K562 (cell line): ENCODE data around the gene DIAPH1. TPM values are rescaled to one million over a fixed set of nuclear protein-coding genes. Genes with fewer than 3 reads are reported as not detected.

Experiments used
- ATAC-seq: fragments of 200-7000 bp; cut with Tn5 transposase; 3 replicates; pipeline ENCODE4 v1.9.1; 2020; ENCODE audit warnings: moderate library complexity
- BruUV-seq: library from RNA; stranded (reverse); fragments of 400-500 nt; replicated peaks from 2 replicates; lab custom pipeline; 2021; lab: Mats Ljungman, UMichigan
- CTCF ChIA-PET: fragments of 300-600 bp; formaldehyde crosslinking; extraction: SDS; loops from one replicate; lab custom pipeline; 2021; ENCODE audit warnings: low intra/inter-chr PET ratio; lab: Yijun Ruan, JAX
- POLR2A ChIA-PET: fragments of 300-600, 350-650 bp; sonication (Branson Sonifier 250); formaldehyde crosslinking; extraction: SDS; loops from one replicate; lab custom pipeline; 2021; ENCODE audit warnings: antibody characterized with exemption, inconsistent platforms; lab: Yijun Ruan, JAX
- DNase-seq, 4 experiments: peaks; one replicate each; pipeline versions ENCODE4 v3.0.0 to v3.0.0-alpha.2; 2011 to 2018; ENCODE audit warnings: low spot score in 3 of 4, mixed read lengths in 3 of 4; ENCODE audit errors: extremely low read depth in 1 of 4
- FAIRE-seq: peaks from 2 replicates; lab custom pipeline; 2011; peaks lifted over from hg19 to GRCh38; lab: Jason Lieb, UNC
- H2AFZ ChIP-seq: 2 replicates; pipeline ENCODE4 v1.6.0; 2011; ENCODE audit warnings: low read depth, low read length, control low read depth, inconsistent platforms
- H3K27ac ChIP-seq: fragments of 200-600 bp; 3 replicates; pipeline ENCODE4 v1.8.0; 2011; ENCODE audit warnings: low read depth, mild to moderate bottlenecking, control low read depth, inconsistent platforms, low read length, moderate library complexity, mixed read lengths; ENCODE audit errors: extremely low read depth
- H3K27me3 ChIP-seq, 2 experiments: fragments of 300-600 bp in 1 of 2; 2 replicates in 1 of 2; 3 replicates in 1 of 2; pipeline versions ENCODE4 v1.6.0 to v1.8.0; 2011; ENCODE audit warnings: inconsistent platforms in 2 of 2, low read length in 2 of 2, mild to moderate bottlenecking in 1 of 2, mixed read lengths in 1 of 2, moderate library complexity in 1 of 2; ENCODE audit not compliant: control insufficient read depth in 2 of 2, insufficient read depth in 2 of 2
- H3K36me3 ChIP-seq: fragments of 300-600 bp; 3 replicates; pipeline ENCODE4 v1.8.0; 2011; ENCODE audit warnings: mild to moderate bottlenecking, low read length, inconsistent platforms; ENCODE audit not compliant: control insufficient read depth, insufficient read depth
- H3K4me1 ChIP-seq, 2 experiments: fragments of 200-600 bp in 1 of 2; replicated peaks in 1 of 2; 2 replicates in 1 of 2; 3 replicates in 1 of 2; pipeline versions ENCODE4 v1.5.1 to v1.8.0; 2011; ENCODE audit warnings: inconsistent platforms in 2 of 2, low read length in 2 of 2, mild to moderate bottlenecking in 1 of 2, mixed read lengths in 1 of 2, moderate library complexity in 1 of 2; ENCODE audit not compliant: control insufficient read depth in 2 of 2, insufficient read depth in 2 of 2
- H3K4me2 ChIP-seq: 2 replicates; pipeline ENCODE4 v1.6.1; 2011; ENCODE audit warnings: low read length, control low read depth, inconsistent platforms, mixed read lengths; ENCODE audit not compliant: insufficient read depth
- H3K4me3 ChIP-seq: fragments of 200-600 bp; sonication (generic), shearing (Covaris generic); 2 replicates; pipeline ENCODE4 v1.5.1; 2016; ENCODE audit warnings: control low read depth, inconsistent platforms
- H3K79me2 ChIP-seq: fragments of 200-600 bp; 3 replicates; pipeline ENCODE4 v1.8.0; 2011; ENCODE audit warnings: low read length, inconsistent platforms; ENCODE audit not compliant: control insufficient read depth, insufficient read depth
- H3K9ac ChIP-seq, 2 experiments: 2 replicates each; pipeline versions ENCODE4 v1.6.0 to v1.6.1; 2011; ENCODE audit warnings: low read depth in 2 of 2, low read length in 2 of 2, control low read depth in 1 of 2, inconsistent platforms in 1 of 2, mild to moderate bottlenecking in 1 of 2, mixed read lengths in 1 of 2; ENCODE audit not compliant: insufficient read depth in 1 of 2
- H3K9me1 ChIP-seq: one replicate; pipeline ENCODE4 v1.6.0; 2011; ENCODE audit warnings: inconsistent platforms, mild to moderate bottlenecking, low read length, moderate library complexity; ENCODE audit not compliant: control insufficient read depth, insufficient read depth
- H3K9me3 ChIP-seq: replicated peaks from 2 replicates; pipeline ENCODE4 v1.5.1; 2011; ENCODE audit warnings: low read depth, low read length, inconsistent platforms; ENCODE audit not compliant: control insufficient read depth, insufficient read depth
- H4K20me1 ChIP-seq: replicated peaks from 2 replicates; pipeline ENCODE4 v1.6.1; 2011; ENCODE audit warnings: low read length, inconsistent platforms, mixed read lengths; ENCODE audit not compliant: control insufficient read depth, insufficient read depth
- ILF3 ChIP-seq: fragments of 450-650 bp; IDR thresholded peaks from 2 replicates; pipeline ENCODE4 v1.6.1; 2018; ENCODE audit warnings: antibody characterized with exemption, mild to moderate bottlenecking, moderate library complexity, borderline replicate concordance
- KDM5B ChIP-seq: fragments of 200-600 bp; sonication (generic); IDR thresholded peaks from 2 replicates; pipeline ENCODE4 v1.6.1; 2012; ENCODE audit warnings: low read depth, mild to moderate bottlenecking, moderate library complexity, low read length, control low read depth, inconsistent platforms; ENCODE audit not compliant: insufficient replicate concordance
- MIER1 ChIP-seq: fragments of 450-650 bp; IDR thresholded peaks from 2 replicates; pipeline ENCODE4 v1.6.1; 2016; ENCODE audit warnings: antibody characterized with exemption, mild to moderate bottlenecking, low read depth
- PML ChIP-seq: IDR thresholded peaks from 2 replicates; pipeline ENCODE4 v1.6.1; 2012; ENCODE audit warnings: low read length, inconsistent platforms
- RNF2 ChIP-seq: sonication (generic); IDR thresholded peaks from 2 replicates; pipeline ENCODE4 v1.6.1; 2016
- SMAD3 ChIP-seq: fragments of 450-650 bp; formaldehyde crosslinking; conservative IDR thresholded peaks from 2 replicates; pipeline ENCODE4 v1.4.0; 2020; ENCODE audit warnings: mild to moderate bottlenecking
- SMARCE1 ChIP-seq: fragments of 450-650 bp; IDR thresholded peaks from 2 replicates; pipeline ENCODE4 v1.7.1; 2016; ENCODE audit warnings: mild to moderate bottlenecking
- SREBF1 ChIP-seq: fragments of 150-350 bp; IDR thresholded peaks from 2 replicates; pipeline ENCODE4 v1.6.1; 2014; ENCODE audit warnings: antibody characterized with exemption, low read depth, low read length, borderline replicate concordance
- SRSF3 ChIP-seq: fragments of 200-400 bp; formaldehyde crosslinking; IDR thresholded peaks from 2 replicates; pipeline ENCODE4 v1.6.1; 2016; ENCODE audit warnings: mild to moderate bottlenecking, low read length, moderate library complexity; ENCODE audit not compliant: insufficient read depth
- TSC22D4 ChIP-seq: fragments of 450-650 bp; IDR thresholded peaks from 2 replicates; pipeline ENCODE4 v1.6.1; 2016; ENCODE audit warnings: missing genetic modification characterization, missing biosample characterization, control low read depth
- U2AF1 ChIP-seq: fragments of 200-400 bp; formaldehyde crosslinking; optimal IDR thresholded peaks from 2 replicates; pipeline ENCODE3; 2017; ENCODE audit warnings: mild to moderate bottlenecking, low read depth, low read length, moderate library complexity
- YY1 ChIP-seq, 3 experiments: IDR thresholded peaks; 2 replicates each; pipeline ENCODE4 v1.6.1; 2011; ENCODE audit warnings: low read length in 2 of 3, mild to moderate bottlenecking in 2 of 3, moderate library complexity in 2 of 3, borderline replicate concordance in 1 of 3, control low read depth in 1 of 3, low read depth in 1 of 3; ENCODE audit not compliant: insufficient read depth in 3 of 3, insufficient replicate concordance in 2 of 3, control insufficient read depth in 1 of 3, insufficient read length in 1 of 3; ENCODE audit errors: extremely low read depth in 1 of 3
- ZEB2 ChIP-seq: fragments of 450-650 bp; IDR thresholded peaks from 2 replicates; pipeline ENCODE4 v1.6.1; 2016
- ZKSCAN1 ChIP-seq: fragments of 150-350 bp; IDR thresholded peaks from 2 replicates; pipeline ENCODE4 v1.6.1; 2016; ENCODE audit warnings: low read depth, low read length
- ZNF165 ChIP-seq: fragments of 250-450 bp; sonication (Bioruptor Pico); IDR thresholded peaks from 2 replicates; pipeline ENCODE4 v1.4.0; 2020; ENCODE audit warnings: borderline replicate concordance
- ZNF24 ChIP-seq: fragments of 450-650 bp; IDR thresholded peaks from 2 replicates; pipeline ENCODE4 v1.6.1; 2016
- ZNF274 ChIP-seq: IDR thresholded peaks from 2 replicates; pipeline ENCODE4 v1.6.1; 2011; ENCODE audit warnings: low read depth, mild to moderate bottlenecking, low read length, moderate library complexity, borderline replicate concordance
- ZNF561 ChIP-seq: fragments of 450-650 bp; formaldehyde crosslinking; conservative IDR thresholded peaks from 2 replicates; pipeline ENCODE4 v1.4.0; 2020; ENCODE audit warnings: mild to moderate bottlenecking, moderate library complexity
- WGBS: fragments of 100-300 bp; shearing (Covaris generic); methylation state at CpG from one replicate; pipeline ENCODE4 v1.1.6; 2016; ENCODE audit warnings: low coverage, mixed read lengths; ENCODE audit not compliant: insufficient coverage; ENCODE audit errors: missing lambda C conversion rate; 5-methylcytosine and 5-hydroxymethylcytosine counted together
- in situ Hi-C: fragments of 300-500 bp; cut with MboI; formaldehyde crosslinking; loops from 4 replicates; pipeline ENCODE4 v1.15.0; 2018; ENCODE audit warnings: inconsistent platforms, mixed read lengths
- intact Hi-C: fragments of 100-400 bp; cut with micrococcal nuclease; formaldehyde crosslinking; loops from 2 replicates; pipeline ENCODE4 v1.14.2; 2022
- polyA plus RNA-seq, 8 experiments: library from polyadenylated mRNA; depleted of rRNA in 4 of 8; stranded (reverse) in 5 of 8; unstranded in 3 of 8; fragments of >200 nt; fragmentation: Nextera tagmentation in 2 of 8; fragmentation: Illumina TruSeq in 1 of 8; extraction: Ambion mirVana in 2 of 8; extraction: Trizol in 1 of 8; gene quantifications; 2 replicates each; pipeline versions ENCODE4 v1.2.1 to v1.2.3, GENCODE V29; 2011 to 2014; ENCODE audit warnings: inconsistent platforms in 1 of 8, missing spikeins in 1 of 8
- total RNA-seq, 7 experiments: library from RNA; depleted of rRNA in 6 of 7; stranded (reverse); fragments of >200 nt in 6 of 7; fragmentation: Illumina TruSeq in 2 of 7; extraction: Trizol in 2 of 7; gene quantifications; 2 replicates each; pipeline versions ENCODE4 v1.2.1 to v1.2.3, GENCODE V29; 2011 to 2021; ENCODE audit warnings: low replicate concordance in 1 of 7
- TF ChIP-seq, protein P1 (sequence below), 2 experiments: fragments of 450-650 bp in 1 of 2; sonication (generic) in 1 of 2; formaldehyde crosslinking; conservative IDR thresholded peaks; 2 replicates each; pipeline versions ENCODE4 v1.4.0 to v1.8.1; 2020 to 2022; ENCODE audit warnings: mild to moderate bottlenecking in 1 of 2, missing genetic modification reagents in 1 of 2

DIAPH1 gene
- total and polyA plus RNA-seq, 9 of the 15 experiments (the other 6 are each of a cell fraction or from before 2014, with no cell fraction given): 60.8 to 328 (median 97.8) TPM

DNA sequence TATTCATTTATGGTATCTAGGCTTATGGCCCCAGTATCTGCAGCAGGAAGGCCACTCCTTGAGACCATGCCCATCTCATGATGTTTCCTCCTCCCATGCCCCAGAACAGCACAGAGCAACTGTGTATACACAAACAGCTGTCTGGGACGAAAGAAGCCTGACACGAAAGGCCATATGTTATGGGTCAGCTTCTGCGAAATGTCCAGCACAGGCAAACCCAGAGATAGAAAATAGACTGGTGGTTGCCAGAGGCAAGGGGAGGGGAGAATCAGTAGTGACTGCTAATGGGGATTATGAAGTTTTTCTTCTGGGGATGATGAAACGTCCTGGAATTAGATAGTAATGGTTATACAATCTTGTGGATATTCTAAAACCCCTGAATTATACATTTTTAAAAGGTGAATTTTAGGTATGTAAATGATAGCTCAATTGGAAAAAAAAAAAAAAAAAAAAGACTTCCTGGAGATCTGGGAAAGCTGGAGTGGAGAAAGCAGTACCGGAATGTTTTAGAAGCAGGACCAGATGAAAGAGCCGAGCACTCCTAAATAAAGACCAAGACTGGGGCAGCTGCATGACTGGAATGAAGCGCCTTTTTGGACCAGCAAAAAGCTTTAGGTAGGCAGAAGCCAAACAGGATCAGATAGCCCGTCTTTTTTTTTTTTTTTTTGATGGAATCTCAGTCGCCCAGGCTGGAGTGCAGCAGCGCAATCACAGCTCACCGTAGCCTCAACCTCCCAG lies 100.8 kb downstream of the DIAPH1 start:
- DNase-seq (no peak), ATAC-seq (no peak), FAIRE-seq (no peak)
- in situ Hi-C loops (no loop called here), intact Hi-C loops (loop anchor here (10.0 kb wide), 1 partner anchor 283 kb away; no protein-coding TSS in a partner anchor)
- POLR2A ChIA-PET: interaction anchor here (0.7 to 1.1 kb wide), 2 partner anchors 12 to 163 kb away, joined by 3 to 5 read pairs; partner anchors contain the start of gene PCDHGA4
- Histone ChIP-seq H3K27ac (no peak overlapping the region), H3K9me3 (no peaks in the 10 kb centered on the region), H3K27me3 (no peaks in the 10 kb centered on the region), H3K4me1 (peaks cover 6 to 7% of the 10 kb centered on the region in 2 experiments; a peak in 3 of 5 replicates), H3K4me3 (no peak overlapping the region), H2AFZ (no peak overlapping the region), H3K79me2 (no peaks in the 10 kb centered on the region), H3K9me1 (peaks cover 2% of the 10 kb centered on the region), H4K20me1 (no peaks in the 10 kb centered on the region), H3K9ac (no peak overlapping the region), H3K4me2 (no peak overlapping the region), H3K36me3 (peaks cover 97% of the 10 kb centered on the region)
- BruUV-seq: no TSS peak
- CTCF ChIA-PET: no interaction called here
- no peak for TF ChIP-seq YY1 (IDR thresholded peaks at IDR 0.05; ENCODE audit: borderline replicate concordance in 1 of 3, control insufficient read depth in 1 of 3, extremely low read depth in 1 of 3, insufficient read depth in 3 of 3, insufficient read length in 1 of 3, insufficient replicate concordance in 2 of 3, low read depth in 1 of 3, low read length in 2 of 3)
- TF ChIP-seq RNF2: no peak
- TF ChIP-seq ZNF24: no peak
- no peak for TF ChIP-seq KDM5B
- no peak for TF ChIP-seq SMARCE1
- no peak for TF ChIP-seq ILF3
- no peak for TF ChIP-seq ZNF561
- TF ChIP-seq MIER1: no peak
- TF ChIP-seq SREBF1: no peak
- TF ChIP-seq TSC22D4 (tag): no peak
- TF ChIP-seq, protein P1, sequence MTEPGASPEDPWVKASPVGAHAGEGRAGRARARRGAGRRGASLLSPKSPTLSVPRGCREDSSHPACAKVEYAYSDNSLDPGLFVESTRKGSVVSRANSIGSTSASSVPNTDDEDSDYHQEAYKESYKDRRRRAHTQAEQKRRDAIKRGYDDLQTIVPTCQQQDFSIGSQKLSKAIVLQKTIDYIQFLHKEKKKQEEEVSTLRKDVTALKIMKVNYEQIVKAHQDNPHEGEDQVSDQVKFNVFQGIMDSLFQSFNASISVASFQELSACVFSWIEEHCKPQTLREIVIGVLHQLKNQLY (CRISPR knock-in tag; conservative IDR thresholded peaks at IDR 0.05): no peak
- TF ChIP-seq SRSF3: no peak
- no peak for TF ChIP-seq ZKSCAN1
- no peak for TF ChIP-seq ZEB2
- TF ChIP-seq SMAD3 (CRISPR knock-in tag): no peak
- no peak for TF ChIP-seq PML
- TF ChIP-seq ZNF165: no peak
- no peak for TF ChIP-seq U2AF1
- no peak for TF ChIP-seq ZNF274
- 86% methylated on average over 7 of the region's 11 CpGs for WGBS
